H1 (cell line): ENCODE measurements around the gene MRPL27. TPM values are rescaled to one million over a fixed set of nuclear protein-coding genes. Genes with fewer than 3 reads are reported as not detected.

Experiments used
- CTCF ChIA-PET: fragments of 300-600 bp; sonication (Branson Sonifier 250); formaldehyde crosslinking; loops from one replicate; lab custom pipeline; 2021; ENCODE audit not compliant: partially characterized antibody; lab: Charles Lee
- POLR2A ChIA-PET: fragments of 300-600 bp; sonication (Branson Sonifier 250); formaldehyde crosslinking; loops from one replicate; lab custom pipeline; 2021; ENCODE audit warnings: inconsistent platforms; ENCODE audit not compliant: partially characterized antibody; lab: Charles Lee
- DNase-seq, 2 experiments: peaks; one replicate each; pipeline versions ENCODE4 v3.0.0 to v3.0.0-alpha.2; 2010 to 2022; ENCODE audit warnings: low spot score in 2 of 2, low read depth in 1 of 2, mixed read lengths in 1 of 2
- FAIRE-seq: peaks from 2 replicates; lab custom pipeline; 2011; peaks lifted over from hg19 to GRCh38; lab: Jason Lieb, UNC
- H2AFZ ChIP-seq: 2 replicates; pipeline ENCODE4 v1.8.1; 2012; ENCODE audit warnings: low read length, inconsistent platforms
- H2AK5ac ChIP-seq: 2 replicates; pipeline ENCODE4 v1.6.1; 2013; ENCODE audit warnings: low read depth, low read length
- H2BK120ac ChIP-seq: replicated peaks from 2 replicates; pipeline ENCODE3; 2013; ENCODE audit warnings: low read depth, low read length, inconsistent platforms
- H2BK12ac ChIP-seq: 2 replicates; pipeline ENCODE4 v1.6.1; 2013; ENCODE audit warnings: low read depth, low read length
- H2BK15ac ChIP-seq: 2 replicates; pipeline ENCODE4 v1.6.1; 2013; ENCODE audit warnings: low read length
- H2BK20ac ChIP-seq: 2 replicates; pipeline ENCODE4 v1.6.1; 2013; ENCODE audit warnings: low read length
- H2BK5ac ChIP-seq: 2 replicates; pipeline ENCODE4 v1.6.1; 2013; ENCODE audit warnings: low read depth, low read length
- H3K14ac ChIP-seq: 2 replicates; pipeline ENCODE4 v1.6.1; 2013; ENCODE audit warnings: inconsistent platforms; ENCODE audit not compliant: insufficient read length
- H3K18ac ChIP-seq: 2 replicates; pipeline ENCODE4 v1.6.1; 2013; ENCODE audit warnings: low read length; ENCODE audit errors: extremely low read depth
- H3K23ac ChIP-seq: 2 replicates; pipeline ENCODE4 v1.6.1; 2013; ENCODE audit warnings: inconsistent platforms; ENCODE audit not compliant: insufficient read length
- H3K23me2 ChIP-seq: 2 replicates; pipeline ENCODE4 v1.6.1; 2013; ENCODE audit warnings: low read depth, low read length
- H3K27ac ChIP-seq: 2 replicates; pipeline ENCODE4 v1.6.1; 2011; ENCODE audit warnings: low read depth, low read length, inconsistent platforms
- H3K27me3 ChIP-seq, 4 experiments: replicated peaks in 1 of 4; 1 replicate in 1 of 4; 2 replicates in 3 of 4; pipeline versions ENCODE4 v1.6.1 to v1.8.1; 2011 to 2013; ENCODE audit warnings: low read length in 3 of 4, mild to moderate bottlenecking in 3 of 4, inconsistent platforms in 2 of 4, mixed read lengths in 2 of 4, moderate library complexity in 1 of 4; ENCODE audit not compliant: control insufficient read depth in 3 of 4, insufficient read depth in 3 of 4; ENCODE audit errors: extremely low read depth in 1 of 4
- H3K36me3 ChIP-seq, 4 experiments: 2 replicates each; pipeline versions ENCODE4 v1.6.1 to v1.8.1; 2011 to 2013; ENCODE audit warnings: mild to moderate bottlenecking in 4 of 4, low read length in 3 of 4, moderate library complexity in 2 of 4, control low read depth in 1 of 4, inconsistent platforms in 1 of 4; ENCODE audit not compliant: insufficient read depth in 4 of 4, control insufficient read depth in 2 of 4
- H3K4ac ChIP-seq: replicated peaks from 2 replicates; pipeline ENCODE3; 2013; ENCODE audit warnings: low read length, low read depth, mixed read lengths, inconsistent platforms; ENCODE audit not compliant: insufficient read length
- H3K4me1 ChIP-seq, 4 experiments: replicated peaks in 1 of 4; 1 replicate in 1 of 4; 2 replicates in 3 of 4; pipeline versions ENCODE4 v1.6.1 to v1.8.1; 2011 to 2013; ENCODE audit warnings: low read length in 3 of 4, inconsistent platforms in 2 of 4, mixed read lengths in 1 of 4; ENCODE audit not compliant: insufficient read depth in 4 of 4, control insufficient read depth in 3 of 4
- H3K4me2 ChIP-seq, 2 experiments: 2 replicates each; pipeline versions ENCODE4 v1.6.1 to v1.8.1; 2011 to 2013; ENCODE audit warnings: low read depth in 2 of 2, low read length in 2 of 2, control low read depth in 1 of 2, inconsistent platforms in 1 of 2, mild to moderate bottlenecking in 1 of 2; ENCODE audit not compliant: insufficient read depth in 1 of 2
- H3K4me3 ChIP-seq, 4 experiments: fragments of 200-600, 300-600 bp in 1 of 4; sonication (generic), shearing (Covaris generic), sonication (Bioruptor Twin) in 1 of 4; 2 replicates each; pipeline versions ENCODE4 v1.5.1 to v1.8.1; 2011 to 2016; ENCODE audit warnings: low read length in 4 of 4, low read depth in 3 of 4, control low read depth in 2 of 4, inconsistent platforms in 2 of 4, mild to moderate bottlenecking in 2 of 4, mixed read lengths in 1 of 4, moderate library complexity in 1 of 4; ENCODE audit not compliant: insufficient read depth in 2 of 4; ENCODE audit errors: extremely low read depth in 1 of 4
- H3K56ac ChIP-seq: replicated peaks from 2 replicates; pipeline ENCODE3; 2013; ENCODE audit warnings: low read depth, mild to moderate bottlenecking, mixed read lengths, low read length, inconsistent platforms; ENCODE audit not compliant: insufficient read length
- H3K79me1 ChIP-seq: 2 replicates; pipeline ENCODE4 v1.6.1; 2013; ENCODE audit warnings: low read depth, low read length, control low read depth
- H3K79me2 ChIP-seq, 2 experiments: 2 replicates each; pipeline versions ENCODE4 v1.6.1 to v1.8.1; 2012 to 2013; ENCODE audit warnings: low read length in 2 of 2, mild to moderate bottlenecking in 2 of 2, inconsistent platforms in 1 of 2; ENCODE audit not compliant: insufficient read depth in 2 of 2, control insufficient read depth in 1 of 2
- H3K9ac ChIP-seq, 4 experiments: replicated peaks in 1 of 4; 1 replicate in 1 of 4; 2 replicates in 3 of 4; pipeline versions ENCODE4 v1.6.1 to v1.8.1; 2011 to 2013; ENCODE audit warnings: low read depth in 3 of 4, low read length in 3 of 4, control low read depth in 2 of 4, mild to moderate bottlenecking in 2 of 4, moderate library complexity in 2 of 4, inconsistent platforms in 1 of 4; ENCODE audit errors: extremely low read depth in 1 of 4
- H3K9me3 ChIP-seq, 2 experiments: 2 replicates each; pipeline versions ENCODE4 v1.6.1 to v1.8.1; 2012 to 2013; ENCODE audit warnings: mild to moderate bottlenecking in 2 of 2, moderate library complexity in 2 of 2, control low read depth in 1 of 2, inconsistent platforms in 1 of 2, low read depth in 1 of 2, low read length in 1 of 2, mixed read lengths in 1 of 2; ENCODE audit not compliant: insufficient read depth in 2 of 2
- H4K20me1 ChIP-seq, 2 experiments: replicated peaks in 1 of 2; 2 replicates each; pipeline versions ENCODE3 to v1.8.1; 2011 to 2013; ENCODE audit warnings: inconsistent platforms in 2 of 2, low read length in 2 of 2, mild to moderate bottlenecking in 1 of 2; ENCODE audit not compliant: insufficient read depth in 2 of 2, control insufficient read depth in 1 of 2
- H4K5ac ChIP-seq: 2 replicates; pipeline ENCODE4 v1.6.1; 2013; ENCODE audit warnings: low read length, low read depth, mixed read lengths, inconsistent platforms; ENCODE audit not compliant: insufficient read length
- H4K8ac ChIP-seq: 2 replicates; pipeline ENCODE4 v1.8.0; 2013; ENCODE audit warnings: mild to moderate bottlenecking, moderate library complexity, low read length, inconsistent platforms; ENCODE audit not compliant: insufficient read depth; ENCODE audit errors: extremely low read depth
- H4K91ac ChIP-seq: replicated peaks from 2 replicates; pipeline ENCODE3; 2013; ENCODE audit warnings: low read length, mixed read lengths, inconsistent platforms; ENCODE audit not compliant: insufficient read length
- ASH2L ChIP-seq: fragments of 200-600, 300-600 bp; sonication (generic); IDR thresholded peaks from one replicate; pipeline ENCODE4 v1.7.1; 2017; ENCODE audit warnings: low read length
- CBX8 ChIP-seq: fragments of 300-800, 300-1000 bp; sonication (generic); IDR thresholded peaks from 2 replicates; pipeline ENCODE4 v1.7.1; 2016; ENCODE audit warnings: low read depth, low read length, borderline replicate concordance
- CHD1 ChIP-seq: IDR thresholded peaks from 2 replicates; pipeline ENCODE4 v1.6.1; 2012; ENCODE audit warnings: low read depth, low read length, improper control_type of control experiment
- E2F6 ChIP-seq: IDR thresholded peaks from 2 replicates; pipeline ENCODE4 v1.6.1; 2012; ENCODE audit warnings: inconsistent platforms
- EP300 ChIP-seq, 2 experiments: IDR thresholded peaks; 1 replicate in 1 of 2; 2 replicates in 1 of 2; pipeline ENCODE4 v1.6.1; 2011 to 2012; ENCODE audit warnings: low read depth in 2 of 2, low read length in 2 of 2, mild to moderate bottlenecking in 2 of 2, borderline replicate concordance in 1 of 2, inconsistent platforms in 1 of 2, moderate library complexity in 1 of 2
- EZH2 ChIP-seq: fragments of 200-600 bp; sonication (generic); IDR thresholded peaks from 2 replicates; pipeline ENCODE4 v1.7.1; 2012; ENCODE audit warnings: low read depth, mild to moderate bottlenecking, moderate library complexity, low read length, inconsistent platforms; ENCODE audit not compliant: severe bottlenecking
- HDAC2 ChIP-seq, 2 experiments: fragments of 300-600 bp in 1 of 2; sonication (generic) in 1 of 2; IDR thresholded peaks; 2 replicates each; pipeline ENCODE4 v1.6.1; 2011 to 2012; ENCODE audit warnings: low read depth in 2 of 2, low read length in 2 of 2, mild to moderate bottlenecking in 2 of 2, moderate library complexity in 2 of 2, borderline replicate concordance in 1 of 2, inconsistent platforms in 1 of 2
- JUND ChIP-seq: IDR thresholded peaks from 2 replicates; pipeline ENCODE4 v1.6.1; 2011; ENCODE audit warnings: mild to moderate bottlenecking, improper control_type of control experiment, low read length
- SIN3A ChIP-seq, 2 experiments: IDR thresholded peaks in 1 of 2; conservative IDR thresholded peaks in 1 of 2; 2 replicates each; pipeline ENCODE4 v1.6.1; 2011 to 2012; ENCODE audit warnings: low read length in 2 of 2, improper control_type of control experiment in 1 of 2, low read depth in 1 of 2, mild to moderate bottlenecking in 1 of 2
- SIRT6 ChIP-seq: IDR thresholded peaks from one replicate; pipeline ENCODE4 v1.7.1; 2012; ENCODE audit warnings: low read length, inconsistent platforms
- SUZ12 ChIP-seq: fragments of 200-600 bp; sonication (generic); IDR thresholded peaks from 2 replicates; pipeline ENCODE4 v1.6.1; 2012; ENCODE audit warnings: mild to moderate bottlenecking, inconsistent platforms, low read length, moderate library complexity, mixed read lengths
- TAF1 ChIP-seq: IDR thresholded peaks from 2 replicates; pipeline ENCODE4 v1.6.1; 2011; ENCODE audit warnings: mild to moderate bottlenecking, low read depth, low read length
- WGBS, 2 experiments: shearing (Covaris generic) in 1 of 2; methylation state at CpG; one replicate each; pipeline versions ENCODE4 v1.1.6 to v1.1.7; 2013 to 2015; ENCODE audit warnings: low lambda C conversion rate in 2 of 2, mixed read lengths in 2 of 2, inconsistent platforms in 1 of 2, low coverage in 1 of 2, missing lambda C conversion rate in 1 of 2; ENCODE audit not compliant: insufficient replicate concordance in 2 of 2, insufficient coverage in 1 of 2, insufficient read length in 1 of 2; ENCODE audit errors: extremely low coverage in 1 of 2, missing lambda C conversion rate in 1 of 2; 5-methylcytosine and 5-hydroxymethylcytosine counted together
- polyA plus RNA-seq, 7 experiments: library from polyadenylated mRNA; depleted of rRNA in 3 of 7; stranded (reverse) in 5 of 7; unstranded in 2 of 7; fragments of >200 nt in 5 of 7; fragments of 200-250 nt in 2 of 7; gene quantifications; 1 replicate in 5 of 7; 2 replicates in 1 of 7; 4 replicates in 1 of 7; pipeline versions ENCODE4 v1.2.1 to v1.2.3, GENCODE V29; 2011 to 2013; ENCODE audit warnings: missing spikeins in 2 of 7, mixed read lengths in 2 of 7
- total RNA-seq: library from RNA; stranded (reverse); fragmentation: NEBNext Ultra II Directional; extraction: Animal tissue kit (Norgen Biotek cat#: 25700); gene quantifications from 2 replicates; pipeline ENCODE4 v1.2.1, GENCODE V29; 2021

Gene MRPL27
- total and polyA plus RNA-seq, 2 of the 8 experiments (the other 6 are each of a cell fraction or from before 2014, with no cell fraction given) = 75.6 to 135 TPM

DNA sequence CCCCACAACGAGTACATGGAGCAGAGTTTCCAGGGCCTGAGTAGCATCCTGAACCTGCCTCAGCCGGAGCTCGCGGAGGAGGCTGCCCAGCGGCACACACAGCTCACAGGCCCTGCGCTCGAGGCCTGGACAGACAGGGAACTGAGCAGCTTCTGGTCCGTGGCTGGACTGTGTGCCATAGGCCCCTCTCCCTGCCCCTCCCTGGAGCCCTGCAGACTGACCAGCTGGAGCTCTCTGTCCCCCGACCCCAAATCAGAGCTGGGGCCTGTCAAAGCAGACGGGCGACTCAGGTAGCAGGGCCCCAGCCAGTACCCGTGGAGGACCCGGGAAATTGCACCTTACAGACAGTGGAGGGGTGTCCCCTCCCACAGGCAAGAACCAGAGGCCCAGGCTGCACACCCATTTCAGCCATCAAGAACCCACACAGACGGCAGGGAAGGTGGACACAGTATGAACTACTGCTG is 13.0 kb downstream of the MRPL27 start:
- peaks cover 12 to 40% (median 25%) of the 10 kb centered on the region in 4 experiments for H3K36me3 ChIP-seq
- H3K9ac ChIP-seq = no peak overlapping the region; a peak in 1 of 7 replicates
- H3K23me2 ChIP-seq = no peaks in the 10 kb centered on the region
- no peak overlapping the region for H4K91ac ChIP-seq
- H3K4me2 ChIP-seq = no peak overlapping the region
- no peak overlapping the region for H2BK120ac ChIP-seq
- H3K27ac ChIP-seq = no peak overlapping the region
- no peak overlapping the region for H2AK5ac ChIP-seq
- no peaks in the 10 kb centered on the region for H3K79me1 ChIP-seq
- no peak for DNase-seq
- no peak overlapping the region for H2AFZ ChIP-seq
- POLR2A ChIA-PET = interaction anchor here (0.9 to 20.2 kb wide), 5 partner anchors 10 to 160 kb away, joined by 3 to 313 read pairs (median 10); partner anchors contain the start of genes EME1, LRRC59, MRPL27 and XYLT2
- H4K20me1 ChIP-seq = peaks cover 6 to 22% of the 10 kb centered on the region in 2 experiments
- CTCF ChIA-PET = interaction anchor here (0.6 to 3.2 kb wide), 9 partner anchors 13 to 158 kb away, joined by 3 to 13 read pairs (median 5); partner anchors contain the start of genes COL1A1, EME1, LRRC59 and MRPL27
- H3K14ac ChIP-seq = no peak overlapping the region
- no peak overlapping the region for H3K56ac ChIP-seq
- H2BK5ac ChIP-seq = no peak overlapping the region
- H4K5ac ChIP-seq = no peak overlapping the region
- H3K18ac ChIP-seq = no peak overlapping the region
- H2BK12ac ChIP-seq = no peak overlapping the region
- H3K23ac ChIP-seq = no peak overlapping the region
- H3K4me1 ChIP-seq = peaks cover 0 to 26% (median 11%) of the 10 kb centered on the region in 4 experiments; a peak in 6 of 7 replicates
- H4K8ac ChIP-seq = peak overlapping the region; percentile 53; the same call in 1 of the 2 replicates
- FAIRE-seq = no peak
- 86% methylated on average over 13 of the region's 14 CpGs; no CpG with 5 or more reads in 1 of the 2 experiments for WGBS, 2 experiments
- H3K4me3 ChIP-seq = no peak overlapping the region
- H3K4ac ChIP-seq = no peak overlapping the region
- H3K9me3 ChIP-seq = no peaks in the 10 kb centered on the region
- H2BK20ac ChIP-seq = no peak overlapping the region
- no peaks in the 10 kb centered on the region for H3K79me2 ChIP-seq
- no peak overlapping the region for H2BK15ac ChIP-seq
- no peaks in the 10 kb centered on the region for H3K27me3 ChIP-seq
- TF ChIP-seq EP300 (IDR thresholded peaks at IDR 0.05; ENCODE audit: borderline replicate concordance in 1 of 2, low read depth in 2 of 2, low read length in 2 of 2) (no peak), SIRT6 (no peak), CHD1 (no peak), EZH2 (no peak), E2F6 (no peak), SIN3A (conservative IDR thresholded peaks at IDR 0.05 in 1 of 2, IDR thresholded peaks at IDR 0.05 in 1 of 2; ENCODE audit: low read depth in 1 of 2, low read length in 2 of 2) (no peak), SUZ12 (no peak), JUND (no peak), TAF1 (no peak), HDAC2 (IDR thresholded peaks at IDR 0.05; ENCODE audit: borderline replicate concordance in 1 of 2, low read depth in 2 of 2, low read length in 2 of 2) (no peak), ASH2L (no peak), CBX8 (no peak)
